ENCODE results near the gene ASTL.

GRCh38 chr2:96156926-96157648 is 18.8 kb upstream of the ASTL start:
- TF ChIP-seq TAF15 (IDR thresholded peaks at IDR 0.05; ENCODE audit: low read depth, low read length) (no peak), POLR2G (IDR thresholded peaks at IDR 0.05; ENCODE audit: low read depth, low read length) (no peak), CTCF (IDR thresholded peaks at IDR 0.05 in 2 of 3, conservative IDR thresholded peaks at IDR 0.05 in 1 of 3; ENCODE audit: insufficient read depth in 2 of 3, low read depth in 1 of 3, low read length in 3 of 3) (no peak), MYC (IDR thresholded peaks at IDR 0.05; ENCODE audit: low read depth, low read length) (no peak), MYC (CRISPR knock-in tag; IDR thresholded peaks at IDR 0.05; ENCODE audit: borderline replicate concordance, low read depth) (no peak)
